ENCODE results near the gene RAB22A.

GRCh38 chr20:58289143-58289542 is 20.4 kb upstream of the RAB22A start:
- TF ChIP-seq CTCF (IDR thresholded peaks at IDR 0.05) (no peak), POLR2A (IDR thresholded peaks at IDR 0.05) (no peak)
